Spleen (tissue), 11 donors: ENCODE results near the gene POLR1F. TPM values are rescaled to one million over a fixed set of nuclear protein-coding genes. Genes with fewer than 3 reads are reported as not detected.

Experiments
- DNase-seq: peaks from one replicate; pipeline ENCODE4 v3.0.0-alpha.2; 2020
- H3K27ac ChIP-seq, 8 donors: fragments of 200-600 bp; sonication (generic) in 7 of 8; 1 replicate in 4 of 8; 2 replicates in 4 of 8; pipeline versions ENCODE4 v1.5.0 to v1.8.0; 2016 to 2021; ENCODE audit warnings: inconsistent platforms in 4 of 8, mild to moderate bottlenecking in 4 of 8, moderate library complexity in 1 of 8
- H3K27me3 ChIP-seq, 7 donors: fragments of 200-600 bp; sonication (generic) in 6 of 7; replicated peaks in 1 of 7; 1 replicate in 4 of 7; 2 replicates in 3 of 7; pipeline versions ENCODE4 v1.5.0 to v1.8.0; 2016 to 2021; ENCODE audit warnings: inconsistent platforms in 3 of 7, mild to moderate bottlenecking in 1 of 7
- H3K36me3 ChIP-seq, 6 donors: fragments of 200-600 bp; sonication (generic) in 5 of 6; 1 replicate in 4 of 6; 2 replicates in 2 of 6; pipeline versions ENCODE4 v1.5.0 to v1.8.0; 2016 to 2021; ENCODE audit warnings: inconsistent platforms in 2 of 6
- H3K4me1 ChIP-seq, 6 donors: fragments of 200-600 bp; sonication (generic) in 5 of 6; 1 replicate in 3 of 6; 2 replicates in 3 of 6; pipeline versions ENCODE4 v1.5.0 to v1.8.0; 2016 to 2021; ENCODE audit warnings: inconsistent platforms in 3 of 6
- H3K4me3 ChIP-seq, 8 donors: fragments of 200-600 bp; sonication (generic) in 7 of 8; 1 replicate in 4 of 8; 2 replicates in 4 of 8; pipeline versions ENCODE4 v1.5.0 to v1.8.0; 2016 to 2021; ENCODE audit warnings: inconsistent platforms in 4 of 8, mild to moderate bottlenecking in 4 of 8, moderate library complexity in 2 of 8
- H3K9me3 ChIP-seq, 8 donors: fragments of 200-600 bp; sonication (generic) in 7 of 8; 1 replicate in 4 of 8; 2 replicates in 4 of 8; pipeline versions ENCODE4 v1.5.0 to v1.8.0; 2016 to 2021; ENCODE audit warnings: inconsistent platforms in 4 of 8
- POLR2A ChIP-seq, 3 donors: fragments of 450-650 bp; IDR thresholded peaks; one replicate each; pipeline ENCODE4 v1.5.1; 2017; ENCODE audit warnings: antibody characterized with exemption in 3 of 3, mild to moderate bottlenecking in 1 of 3
- POLR2AphosphoS5 ChIP-seq, 3 donors: sonication (generic); formaldehyde crosslinking; IDR thresholded peaks; one replicate each; pipeline ENCODE4 v1.5.1; 2017; ENCODE audit warnings: antibody characterized with exemption in 3 of 3
- WGBS, 5 donors: extraction: QIAGEN DNeasy Blood & Tissue Kit in 3 of 5; methylation state at CpG; one replicate each; pipeline versions ENCODE4 v1.1.5 to v1.1.7; 2013 to 2018; 5-methylcytosine and 5-hydroxymethylcytosine counted together
- intact Hi-C: fragments of 100-400 bp; cut with DNase I; formaldehyde crosslinking; loops from one replicate; pipeline ENCODE4 v1.15.0; 2023; ENCODE audit warnings: low total_unique reads
- polyA plus RNA-seq, 3 donors: library from polyadenylated mRNA; stranded (reverse); fragments of 200-250 nt; gene quantifications; one replicate each; pipeline ENCODE4 v1.2.1, GENCODE V29; 2013
- total RNA-seq, 7 donors: library from RNA; depleted of rRNA in 3 of 7; stranded (reverse); fragments of >200 nt in 3 of 7; fragmentation: NEBNext Ultra II Directional in 4 of 7; extraction: Animal tissue kit (Norgen Biotek cat#: 25700) in 4 of 7; gene quantifications; one replicate each; pipeline versions ENCODE4 v1.1.0 to v1.2.1, GENCODE V29; 2016 to 2021
- TF ChIP-seq, protein P1 (sequence below), 11 experiments: fragments of 200-600 bp in 7 of 11; fragments of 450-650 bp in 4 of 11; sonication (generic) in 4 of 11; IDR thresholded peaks in 8 of 11; conservative IDR thresholded peaks in 3 of 11; 1 replicate in 7 of 11; 2 replicates in 4 of 11; pipeline versions ENCODE4 v1.4.0 to v1.8.0; 2016 to 2021; ENCODE audit warnings: antibody characterized with exemption in 11 of 11, inconsistent platforms in 4 of 11, mild to moderate bottlenecking in 1 of 11
- donor health status: healthy with polysubstance abuse.
- donor health status: DM: no; HTN: no; CAD: no; lungs with moderate emphysema.
- donor health status: DM: no; HTN: no; CAD: no.
- donor health status: Bipolar disorder and iron deficiency.
- donor health status: healthy.
- donor health status: DM: no; HTN: no; CAD: no.
- donor health status: DM: yes; HTN: yes; CAD: no.

POLR1F gene
- total and polyA plus RNA-seq, 10 donors, result 7.1 to 24.4 (median 13.1) TPM

DNA sequence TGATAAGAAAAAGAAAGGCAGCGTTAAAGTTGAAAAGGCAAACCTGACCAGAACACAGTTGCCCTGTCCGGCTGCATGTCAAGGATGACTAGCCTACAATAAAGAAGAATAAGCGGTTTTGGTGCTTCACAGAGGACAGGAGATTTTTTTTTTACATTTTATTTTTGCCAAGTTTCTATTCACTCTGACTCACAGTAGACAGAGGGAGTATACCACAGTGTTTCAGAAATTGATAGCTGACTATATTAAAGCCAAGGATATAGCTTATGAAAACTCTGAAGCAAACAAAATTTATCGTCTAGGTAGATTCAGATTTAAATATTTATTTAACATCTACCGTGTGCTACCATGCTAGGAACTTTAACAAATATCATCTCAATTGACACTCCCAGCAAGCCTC lies 16.9 kb upstream of the POLR1F start:
- DNase-seq, result no peak
- TF ChIP-seq, protein P1, sequence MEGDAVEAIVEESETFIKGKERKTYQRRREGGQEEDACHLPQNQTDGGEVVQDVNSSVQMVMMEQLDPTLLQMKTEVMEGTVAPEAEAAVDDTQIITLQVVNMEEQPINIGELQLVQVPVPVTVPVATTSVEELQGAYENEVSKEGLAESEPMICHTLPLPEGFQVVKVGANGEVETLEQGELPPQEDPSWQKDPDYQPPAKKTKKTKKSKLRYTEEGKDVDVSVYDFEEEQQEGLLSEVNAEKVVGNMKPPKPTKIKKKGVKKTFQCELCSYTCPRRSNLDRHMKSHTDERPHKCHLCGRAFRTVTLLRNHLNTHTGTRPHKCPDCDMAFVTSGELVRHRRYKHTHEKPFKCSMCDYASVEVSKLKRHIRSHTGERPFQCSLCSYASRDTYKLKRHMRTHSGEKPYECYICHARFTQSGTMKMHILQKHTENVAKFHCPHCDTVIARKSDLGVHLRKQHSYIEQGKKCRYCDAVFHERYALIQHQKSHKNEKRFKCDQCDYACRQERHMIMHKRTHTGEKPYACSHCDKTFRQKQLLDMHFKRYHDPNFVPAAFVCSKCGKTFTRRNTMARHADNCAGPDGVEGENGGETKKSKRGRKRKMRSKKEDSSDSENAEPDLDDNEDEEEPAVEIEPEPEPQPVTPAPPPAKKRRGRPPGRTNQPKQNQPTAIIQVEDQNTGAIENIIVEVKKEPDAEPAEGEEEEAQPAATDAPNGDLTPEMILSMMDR (IDR thresholded peaks at IDR 0.05 in 8 of 11, conservative IDR thresholded peaks at IDR 0.05 in 3 of 11), result no peak
- TF ChIP-seq POLR2A (IDR thresholded peaks at IDR 0.05) (no peak), POLR2AphosphoS5 (IDR thresholded peaks at IDR 0.05) (no peak)
- intact Hi-C loops, result no loop called here
- no peaks in the 10 kb centered on the region for H3K4me1 ChIP-seq
- peaks cover 0 to 18% (median 0%) of the 10 kb centered on the region in 7 donors for H3K27me3 ChIP-seq
- no peak overlapping the region for H3K4me3 ChIP-seq
- no peaks in the 10 kb centered on the region for H3K9me3 ChIP-seq
- WGBS, 5 donors, result 81 to 94% (median 88%) methylated on average over 5 of the region's 5 CpGs
- no peaks in the 10 kb centered on the region for H3K36me3 ChIP-seq
- H3K27ac ChIP-seq, result no peak overlapping the region

DNA sequence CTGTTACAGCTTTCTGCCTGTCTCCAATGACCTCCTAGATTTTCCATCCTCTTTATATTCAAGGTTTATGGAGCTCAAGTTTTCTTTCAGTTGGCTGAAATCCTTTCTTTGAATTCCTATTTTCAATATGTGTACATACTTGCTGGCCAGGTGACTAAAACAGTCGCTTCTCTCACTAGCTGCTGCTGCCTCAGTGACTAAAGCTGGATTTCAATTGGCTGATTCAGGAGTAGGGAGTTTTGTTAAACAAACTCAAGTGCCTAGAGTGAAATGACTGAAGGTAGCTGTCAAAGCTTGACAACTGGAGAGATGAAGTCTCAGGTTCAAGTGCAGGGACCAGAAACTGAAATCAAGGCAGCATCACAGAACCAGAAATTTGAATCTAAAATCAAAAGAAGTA lies 6.7 kb upstream of the POLR1F start:
- no peak overlapping the region for H3K4me3 ChIP-seq
- H3K36me3 ChIP-seq, result no peaks in the 10 kb centered on the region
- intact Hi-C loops, result no loop called here
- H3K27ac ChIP-seq, result no peak overlapping the region
- WGBS, 5 donors, result 56 to 81% (median 63%) methylated on average over 1 of the region's 1 CpG
- TF ChIP-seq, protein P1 (IDR thresholded peaks at IDR 0.05 in 8 of 11, conservative IDR thresholded peaks at IDR 0.05 in 3 of 11), result no peak
- no peak for TF ChIP-seq POLR2AphosphoS5 (IDR thresholded peaks at IDR 0.05)
- no peak for TF ChIP-seq POLR2A (IDR thresholded peaks at IDR 0.05)
- peaks cover 0 to 5% (median 0%) of the 10 kb centered on the region in 7 donors for H3K27me3 ChIP-seq
- no peaks in the 10 kb centered on the region for H3K9me3 ChIP-seq
- H3K4me1 ChIP-seq, result no peaks in the 10 kb centered on the region
- DNase-seq, result no peak

GRCh38 chr7:19713676-19714075 lies 4.8 kb upstream of the POLR1F start:
- no peaks in the 10 kb centered on the region for H3K9me3 ChIP-seq
- H3K27ac ChIP-seq, result no peak overlapping the region
- TF ChIP-seq, protein P1 (IDR thresholded peaks at IDR 0.05 in 8 of 11, conservative IDR thresholded peaks at IDR 0.05 in 3 of 11), result peak in 10 of 11 experiments; percentile 26 to 72 (median 55)
- no peak for TF ChIP-seq POLR2AphosphoS5 (IDR thresholded peaks at IDR 0.05)
- peaks cover 0 to 12% (median 8%) of the 10 kb centered on the region in 6 donors for H3K4me1 ChIP-seq
- WGBS, 5 donors, result 50 to 70% (median 56%) methylated on average over 1 of the region's 1 CpG
- intact Hi-C loops, result no loop called here
- DNase-seq, result no peak
- H3K36me3 ChIP-seq, result no peaks in the 10 kb centered on the region
- H3K4me3 ChIP-seq, result no peak overlapping the region
- H3K27me3 ChIP-seq, result peaks cover 0 to 5% (median 0%) of the 10 kb centered on the region in 7 donors

GRCh38 chr7:19709249-19709578 lies 377 bp upstream of the POLR1F start:
- TF ChIP-seq POLR2A (IDR thresholded peaks at IDR 0.05), result no peak
- TF ChIP-seq, protein P1 (IDR thresholded peaks at IDR 0.05 in 8 of 11, conservative IDR thresholded peaks at IDR 0.05 in 3 of 11), result peak in 1 of 11 experiments; percentile 10

More at GRCh38 chr7:19709249-19709578, 377 bp upstream of the POLR1F start:
- Histone ChIP-seq H3K27ac (peak overlapping the region in 5 of 8 donors; percentile 79 to 86 (median 81)), H3K27me3 (peaks cover 0 to 5% (median 0%) of the 10 kb centered on the region in 7 donors), H3K36me3 (peaks cover 0 to 8% (median 0%) of the 10 kb centered on the region in 6 donors), H3K9me3 (no peaks in the 10 kb centered on the region), H3K4me1 (peaks cover 16 to 46% (median 31%) of the 10 kb centered on the region in 6 donors), H3K4me3 (peak overlapping the region; percentile 75 to 98 (median 86))
- whole genome bisulfite sequencing, 5 donors, result 57 to 67% (median 62%) methylated on average over 6 of the region's 6 CpGs
- no peak for DNase-seq
- intact Hi-C loops, result no loop called here
